Fibroblast of pulmonary artery (primary cell): Measurements from ENCODE around the gene SDSL.
A peak's percentile ranks its signal among the peaks of the same experiment; 100 is the strongest.

Experiments used
- DNase-seq: peaks from one replicate; pipeline ENCODE4 v3.0.0-alpha.2; 2010; ENCODE audit warnings: low read depth
- H3K4me3 ChIP-seq: replicated peaks from 2 replicates; pipeline ENCODE4 v1.5.1; 2011; ENCODE audit warnings: low read depth, mild to moderate bottlenecking, control low read depth, low read length, moderate library complexity
- TF ChIP-seq, protein P1 (sequence below): IDR thresholded peaks from 2 replicates; pipeline ENCODE4 v1.5.1; 2011; ENCODE audit warnings: mild to moderate bottlenecking, control low read depth, low read length, inconsistent platforms; ENCODE audit errors: missing control alignments

The SDSL gene

DNA sequence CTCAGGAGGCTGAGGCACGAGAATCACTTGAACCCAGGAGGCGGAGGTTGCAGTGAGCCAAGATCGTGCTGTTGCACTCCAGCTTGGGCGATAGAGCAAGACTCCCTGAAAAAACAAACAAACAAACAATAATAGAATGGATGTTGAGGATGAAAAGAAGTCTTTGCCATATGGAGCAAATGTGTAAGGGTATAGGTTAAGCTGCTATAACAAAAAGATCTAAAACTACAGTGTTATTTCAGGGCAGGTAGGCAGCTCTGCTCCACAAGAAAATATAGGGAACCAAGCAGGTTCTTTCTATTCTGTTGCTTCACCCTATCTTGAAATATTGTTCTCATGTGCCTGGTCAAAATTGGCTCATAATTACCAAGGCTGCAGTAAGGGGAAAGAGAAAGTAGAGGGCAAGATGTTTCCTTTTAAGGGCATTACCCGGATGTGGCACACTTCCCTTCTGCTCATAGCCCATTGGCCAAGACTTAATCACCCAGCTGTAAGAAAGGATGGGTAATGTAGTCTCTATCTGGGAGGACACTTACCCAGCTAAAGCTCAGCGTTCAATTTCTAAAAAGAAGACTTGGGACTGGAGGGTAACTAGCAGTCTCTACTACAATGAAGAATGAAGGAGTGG is 23.5 kb downstream of the SDSL start:
- no peak overlapping the region for H3K4me3 ChIP-seq
- peak; percentile 17 for DNase-seq
- TF ChIP-seq, protein P1, sequence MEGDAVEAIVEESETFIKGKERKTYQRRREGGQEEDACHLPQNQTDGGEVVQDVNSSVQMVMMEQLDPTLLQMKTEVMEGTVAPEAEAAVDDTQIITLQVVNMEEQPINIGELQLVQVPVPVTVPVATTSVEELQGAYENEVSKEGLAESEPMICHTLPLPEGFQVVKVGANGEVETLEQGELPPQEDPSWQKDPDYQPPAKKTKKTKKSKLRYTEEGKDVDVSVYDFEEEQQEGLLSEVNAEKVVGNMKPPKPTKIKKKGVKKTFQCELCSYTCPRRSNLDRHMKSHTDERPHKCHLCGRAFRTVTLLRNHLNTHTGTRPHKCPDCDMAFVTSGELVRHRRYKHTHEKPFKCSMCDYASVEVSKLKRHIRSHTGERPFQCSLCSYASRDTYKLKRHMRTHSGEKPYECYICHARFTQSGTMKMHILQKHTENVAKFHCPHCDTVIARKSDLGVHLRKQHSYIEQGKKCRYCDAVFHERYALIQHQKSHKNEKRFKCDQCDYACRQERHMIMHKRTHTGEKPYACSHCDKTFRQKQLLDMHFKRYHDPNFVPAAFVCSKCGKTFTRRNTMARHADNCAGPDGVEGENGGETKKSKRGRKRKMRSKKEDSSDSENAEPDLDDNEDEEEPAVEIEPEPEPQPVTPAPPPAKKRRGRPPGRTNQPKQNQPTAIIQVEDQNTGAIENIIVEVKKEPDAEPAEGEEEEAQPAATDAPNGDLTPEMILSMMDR: no peak

DNA sequence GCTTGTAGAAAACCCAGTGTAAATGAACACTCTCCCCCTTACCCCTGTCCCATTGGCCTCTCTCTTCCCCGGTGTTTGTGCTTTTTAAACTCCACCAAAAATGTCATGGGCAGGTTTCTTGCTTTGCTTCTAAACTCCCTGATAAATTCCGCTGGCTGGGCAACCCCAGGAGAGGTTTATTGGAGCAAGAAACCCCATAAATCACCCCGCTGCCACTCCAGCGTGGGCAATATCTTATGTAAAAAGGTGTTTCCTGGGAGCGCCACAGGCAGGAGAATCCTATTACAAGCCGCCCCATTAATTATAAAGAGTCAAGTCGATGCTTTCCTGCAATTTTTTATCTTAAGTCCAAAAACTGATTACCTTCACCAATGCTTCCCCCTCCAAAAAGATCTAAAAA is 26.7 kb downstream of the SDSL start:
- no peak overlapping the region for H3K4me3 ChIP-seq
- DNase-seq: no peak
- TF ChIP-seq, protein P1: no peak

DNA sequence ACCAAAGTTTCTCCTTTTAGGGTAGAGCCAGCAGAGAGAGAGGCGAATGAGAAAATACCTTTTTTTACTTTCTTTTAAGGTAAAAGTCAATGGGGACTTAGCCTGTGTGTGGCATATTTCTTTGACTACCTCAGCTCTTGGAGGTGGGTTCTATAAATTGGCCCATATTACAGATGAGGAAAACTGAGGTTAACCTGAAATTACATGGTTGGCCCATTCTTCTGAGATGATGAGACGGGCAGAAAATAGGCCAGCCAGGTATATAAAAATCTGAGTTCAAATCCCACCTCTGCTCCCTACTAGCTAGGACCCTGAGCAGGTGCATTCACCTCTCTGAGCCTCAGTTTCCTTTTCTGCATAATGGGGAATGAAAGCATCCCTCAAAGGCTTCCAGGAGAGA is 27.1 kb downstream of the SDSL start:
- DNase-seq: no peak
- TF ChIP-seq, protein P1: no peak
- H3K4me3 ChIP-seq: no peak overlapping the region

DNA sequence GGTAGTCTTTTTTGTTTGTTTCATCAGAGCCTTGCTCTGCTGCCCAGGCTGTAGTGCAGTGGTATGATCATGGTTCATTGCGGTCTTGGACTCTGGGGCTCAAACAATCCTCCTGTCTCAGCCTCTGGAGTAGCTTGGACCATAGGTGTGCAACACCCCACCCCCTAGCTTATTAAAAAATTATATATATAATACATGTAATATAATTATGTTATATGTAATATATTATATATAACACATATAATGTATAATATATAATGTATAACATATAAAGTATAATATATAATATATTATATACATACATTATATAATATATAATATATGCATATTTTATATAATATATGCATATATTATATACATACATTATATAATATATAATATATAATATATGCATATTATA is 27.7 kb downstream of the SDSL start:
- DNase-seq: no peak
- TF ChIP-seq, protein P1: no peak
- H3K4me3 ChIP-seq: no peak overlapping the region

DNA sequence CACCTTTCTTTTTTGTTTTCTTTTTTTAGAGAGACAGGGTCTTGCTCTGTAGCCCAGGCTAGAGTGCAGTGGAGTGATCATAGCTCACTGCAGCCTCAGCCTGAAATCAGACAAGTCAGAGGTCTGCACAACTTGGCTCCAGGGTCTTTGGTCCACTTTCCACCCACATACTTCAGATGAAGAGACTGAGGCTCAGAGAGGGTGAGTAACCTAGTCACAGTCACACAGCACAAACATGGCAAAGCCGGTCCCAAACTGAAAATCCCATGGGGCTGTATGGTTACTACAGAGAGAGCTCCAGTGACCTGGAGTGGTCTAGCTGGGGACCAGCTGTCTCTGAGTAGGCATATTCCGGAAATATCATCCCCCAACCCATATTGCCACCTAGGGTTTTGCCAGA is 30.3 kb downstream of the SDSL start:
- no peak overlapping the region for H3K4me3 ChIP-seq
- TF ChIP-seq, protein P1: no peak
- DNase-seq: no peak

DNA sequence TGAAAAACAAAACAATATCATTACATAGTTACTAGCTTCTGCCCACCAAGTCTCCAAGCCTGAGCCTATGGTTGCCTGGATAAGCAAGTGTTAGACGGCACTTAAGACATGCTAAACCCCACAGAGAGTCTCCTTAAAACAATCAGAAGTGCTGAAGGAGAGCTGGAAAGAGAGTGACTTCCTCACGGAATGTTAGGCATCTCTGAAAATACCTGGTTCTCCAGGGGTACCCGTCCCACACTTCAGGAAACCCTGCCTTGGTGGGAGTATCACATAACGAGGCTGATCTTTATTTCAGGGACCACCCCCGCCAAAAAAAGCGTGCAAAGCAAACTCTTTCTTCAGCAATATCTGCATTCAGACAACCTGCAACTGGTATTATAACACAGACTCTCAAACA is 31.1 kb downstream of the SDSL start:
- H3K4me3 ChIP-seq: no peak overlapping the region
- TF ChIP-seq, protein P1: no peak
- DNase-seq: no peak

DNA sequence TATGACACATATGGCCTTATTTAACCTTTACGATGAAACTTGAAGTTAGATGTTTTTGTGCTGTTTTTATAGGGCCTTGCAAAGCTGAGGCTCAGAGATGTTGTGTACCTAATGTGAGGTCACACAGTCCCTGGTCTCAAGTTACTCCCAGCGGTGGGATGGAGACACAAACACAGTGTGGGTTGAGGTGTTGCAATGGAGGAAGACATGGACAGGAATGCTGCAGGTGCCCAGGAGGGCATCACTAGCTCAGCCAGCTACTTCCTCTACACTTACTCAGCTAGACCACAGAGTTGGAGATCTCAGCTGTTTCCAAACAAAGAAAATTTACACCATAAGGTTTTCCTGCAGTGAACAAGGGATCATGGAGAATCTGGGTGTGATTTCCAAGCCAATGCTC is 34.0 kb downstream of the SDSL start:
- no peak for DNase-seq
- H3K4me3 ChIP-seq: no peak overlapping the region
- TF ChIP-seq, protein P1: no peak
